ENCODE results near the gene NBEAL2.
A peak's percentile ranks its signal among the peaks of the same experiment; 100 is the strongest.

NBEAL2 gene

DNA sequence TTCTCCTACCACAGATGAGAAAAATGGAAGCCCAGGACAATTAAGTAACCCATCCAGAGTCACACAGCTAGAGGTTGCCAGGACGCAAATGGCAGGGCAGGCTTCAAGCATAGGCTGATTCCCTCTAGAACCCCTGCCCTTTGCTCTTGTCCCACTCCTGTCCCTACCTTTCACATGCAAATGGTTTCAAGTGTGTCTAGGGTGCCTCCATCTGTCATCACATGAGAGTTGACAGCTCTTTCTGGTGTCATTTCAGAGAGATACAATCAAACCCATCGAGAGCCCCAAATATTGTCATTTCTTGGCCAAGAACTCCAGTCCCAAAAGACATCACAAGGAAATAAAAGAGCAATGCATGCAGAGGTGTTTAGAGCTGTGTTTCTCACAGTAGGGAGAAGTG is 26.7 kb upstream of the NBEAL2 start:
- no peaks in the 10 kb centered on the region for H3K36me3 ChIP-seq (ENCODE audit: control insufficient read depth, insufficient read depth, low read length)
- no peak overlapping the region for H3K4me3 ChIP-seq (ENCODE audit: insufficient read depth, low read depth, low read length, poor library complexity, severe bottlenecking)
- H3K4me1 ChIP-seq (ENCODE audit: control insufficient read depth, insufficient read depth, low read length, poor library complexity, severe bottlenecking) = peaks cover 79% of the 10 kb centered on the region
- H3K27me3 ChIP-seq (replicated peaks; ENCODE audit: control insufficient read depth, insufficient read depth, low read length, poor library complexity, severe bottlenecking) = no peaks in the 10 kb centered on the region
- DNase-seq = no peak
- H3K27ac ChIP-seq (ENCODE audit: insufficient read depth, low read length, poor library complexity, severe bottlenecking) = peak overlapping the region; percentile 56
- no peaks in the 10 kb centered on the region for H3K9me3 ChIP-seq (ENCODE audit: control insufficient read depth, low read length)

DNA sequence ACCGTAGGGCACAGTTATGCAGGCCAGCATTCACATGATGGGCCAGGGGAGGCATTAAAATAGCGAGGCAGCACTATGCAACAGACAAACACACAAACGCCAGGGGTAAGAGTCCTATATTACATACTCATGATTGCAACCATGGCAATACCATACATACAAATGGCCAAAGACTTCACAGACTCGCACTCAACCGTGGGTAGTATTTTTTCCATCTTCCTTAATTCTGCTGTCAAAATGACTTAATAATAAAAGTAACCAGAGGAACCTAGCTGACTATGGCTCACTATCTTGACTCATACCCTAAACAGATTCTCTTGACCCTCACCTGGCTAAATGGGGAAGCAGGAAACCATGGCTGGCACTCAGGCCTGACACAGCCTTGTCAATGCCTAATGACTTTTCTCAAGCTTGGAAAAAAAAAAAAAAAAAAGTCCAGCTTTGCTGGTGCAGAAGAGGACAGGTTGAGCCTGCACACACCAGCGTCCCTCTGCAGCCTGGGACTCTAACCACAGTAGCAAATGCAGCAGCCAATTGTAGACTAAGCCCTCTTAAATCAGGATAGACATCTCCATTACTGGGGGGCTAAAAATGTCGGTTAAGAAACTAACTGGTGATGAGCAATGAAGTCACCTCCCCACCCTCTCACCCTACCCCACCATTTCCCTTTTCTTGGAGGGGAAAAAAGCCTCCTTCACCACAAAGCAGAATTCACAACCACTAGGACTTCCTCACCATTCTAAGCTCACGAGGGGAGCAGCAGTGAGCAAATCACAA is 26.0 kb upstream of the NBEAL2 start:
- Histone ChIP-seq H3K9me3 (ENCODE audit: control insufficient read depth, low read length) (no peaks in the 10 kb centered on the region), H3K27ac (ENCODE audit: insufficient read depth, low read length, poor library complexity, severe bottlenecking) (peak overlapping the region; percentile 56), H3K27me3 (replicated peaks; ENCODE audit: control insufficient read depth, insufficient read depth, low read length, poor library complexity, severe bottlenecking) (no peaks in the 10 kb centered on the region), H3K4me3 (ENCODE audit: insufficient read depth, low read depth, low read length, poor library complexity, severe bottlenecking) (peak overlapping the region; percentile 20), H3K36me3 (ENCODE audit: control insufficient read depth, insufficient read depth, low read length) (no peaks in the 10 kb centered on the region), H3K4me1 (ENCODE audit: control insufficient read depth, insufficient read depth, low read length, poor library complexity, severe bottlenecking) (peaks cover 75% of the 10 kb centered on the region)
- DNase-seq = peak in 1 of 3 donors; percentile 10

DNA sequence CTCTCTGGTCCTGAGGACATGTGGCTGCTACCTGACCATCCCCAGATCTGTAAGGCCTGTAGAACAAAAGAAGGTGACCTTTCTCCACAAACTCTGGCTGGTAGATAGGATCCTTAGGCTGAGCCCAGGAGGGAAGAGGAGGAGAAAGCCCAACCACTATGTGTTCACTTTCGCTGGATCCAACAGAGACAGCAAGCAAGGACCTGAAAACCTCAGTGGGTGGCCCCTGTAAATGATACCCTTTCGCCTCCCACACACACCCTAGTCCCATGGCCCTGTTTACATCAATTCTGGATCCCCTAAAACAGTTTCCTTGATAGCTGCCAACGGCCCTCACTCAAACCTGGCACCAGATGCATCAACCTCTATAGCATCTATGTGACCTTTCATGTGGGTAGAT is 25.3 kb upstream of the NBEAL2 start:
- H3K27ac ChIP-seq (ENCODE audit: insufficient read depth, low read length, poor library complexity, severe bottlenecking) = peak overlapping the region; percentile 56
- no peaks in the 10 kb centered on the region for H3K27me3 ChIP-seq (replicated peaks; ENCODE audit: control insufficient read depth, insufficient read depth, low read length, poor library complexity, severe bottlenecking)
- H3K9me3 ChIP-seq (ENCODE audit: control insufficient read depth, low read length) = no peaks in the 10 kb centered on the region
- H3K4me3 ChIP-seq (ENCODE audit: insufficient read depth, low read depth, low read length, poor library complexity, severe bottlenecking) = peak overlapping the region; percentile 20
- H3K4me1 ChIP-seq (ENCODE audit: control insufficient read depth, insufficient read depth, low read length, poor library complexity, severe bottlenecking) = peaks cover 75% of the 10 kb centered on the region
- H3K36me3 ChIP-seq (ENCODE audit: control insufficient read depth, insufficient read depth, low read length) = no peaks in the 10 kb centered on the region
- no peak for DNase-seq

DNA sequence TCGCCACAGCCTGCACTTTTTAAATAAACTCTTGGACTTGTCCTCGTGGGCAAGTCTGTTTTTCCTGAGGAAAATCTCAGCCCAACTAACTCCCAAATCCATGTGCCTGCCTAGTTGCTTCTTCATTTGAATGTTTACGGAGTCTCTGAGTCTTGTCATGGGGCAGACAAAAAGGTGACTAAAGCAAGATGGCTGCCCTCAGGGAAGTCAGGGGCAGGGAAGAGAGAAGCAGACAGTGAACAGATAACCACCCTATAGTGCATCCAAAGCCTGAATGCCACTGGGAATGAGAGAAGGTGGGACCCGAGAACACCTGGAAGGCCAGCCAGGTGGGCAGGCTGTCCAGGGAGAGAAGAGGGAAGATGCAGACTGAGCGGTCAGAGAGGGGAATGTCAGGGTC is 24.3 kb upstream of the NBEAL2 start:
- peaks cover 76% of the 10 kb centered on the region for H3K4me1 ChIP-seq (ENCODE audit: control insufficient read depth, insufficient read depth, low read length, poor library complexity, severe bottlenecking)
- H3K9me3 ChIP-seq (ENCODE audit: control insufficient read depth, low read length) = no peaks in the 10 kb centered on the region
- no peaks in the 10 kb centered on the region for H3K27me3 ChIP-seq (replicated peaks; ENCODE audit: control insufficient read depth, insufficient read depth, low read length, poor library complexity, severe bottlenecking)
- no peak overlapping the region for H3K27ac ChIP-seq (ENCODE audit: insufficient read depth, low read length, poor library complexity, severe bottlenecking)
- no peaks in the 10 kb centered on the region for H3K36me3 ChIP-seq (ENCODE audit: control insufficient read depth, insufficient read depth, low read length)
- no peak for DNase-seq
- no peak overlapping the region for H3K4me3 ChIP-seq (ENCODE audit: insufficient read depth, low read depth, low read length, poor library complexity, severe bottlenecking)

DNA sequence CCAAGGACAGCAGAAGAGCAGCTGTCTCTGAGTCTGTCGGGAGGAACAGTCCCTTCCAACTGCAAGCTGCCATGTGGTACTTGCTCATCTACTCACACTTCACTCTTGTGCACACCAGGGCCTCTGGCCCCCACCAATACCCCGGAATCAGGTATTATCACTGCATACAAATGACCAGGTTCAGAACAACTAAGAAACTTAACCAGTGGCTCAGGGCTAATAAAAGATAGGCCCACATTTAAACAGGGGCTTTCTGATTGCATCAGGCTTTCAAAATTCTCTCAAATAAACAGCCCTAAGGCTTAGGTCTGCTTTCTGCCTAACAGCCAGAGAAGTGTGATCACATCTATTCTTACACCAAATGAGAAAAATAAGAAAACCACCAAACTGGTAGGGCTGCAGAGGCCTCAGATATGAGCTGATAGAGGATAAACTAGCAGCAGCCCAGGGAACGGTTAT is 23.6 kb upstream of the NBEAL2 start:
- Histone ChIP-seq H3K36me3 (ENCODE audit: control insufficient read depth, insufficient read depth, low read length) (no peaks in the 10 kb centered on the region), H3K9me3 (ENCODE audit: control insufficient read depth, low read length) (no peaks in the 10 kb centered on the region), H3K4me1 (ENCODE audit: control insufficient read depth, insufficient read depth, low read length, poor library complexity, severe bottlenecking) (peaks cover 75% of the 10 kb centered on the region), H3K4me3 (ENCODE audit: insufficient read depth, low read depth, low read length, poor library complexity, severe bottlenecking) (no peak overlapping the region), H3K27ac (ENCODE audit: insufficient read depth, low read length, poor library complexity, severe bottlenecking) (no peak overlapping the region), H3K27me3 (replicated peaks; ENCODE audit: control insufficient read depth, insufficient read depth, low read length, poor library complexity, severe bottlenecking) (no peaks in the 10 kb centered on the region)
- DNase-seq = no peak

DNA sequence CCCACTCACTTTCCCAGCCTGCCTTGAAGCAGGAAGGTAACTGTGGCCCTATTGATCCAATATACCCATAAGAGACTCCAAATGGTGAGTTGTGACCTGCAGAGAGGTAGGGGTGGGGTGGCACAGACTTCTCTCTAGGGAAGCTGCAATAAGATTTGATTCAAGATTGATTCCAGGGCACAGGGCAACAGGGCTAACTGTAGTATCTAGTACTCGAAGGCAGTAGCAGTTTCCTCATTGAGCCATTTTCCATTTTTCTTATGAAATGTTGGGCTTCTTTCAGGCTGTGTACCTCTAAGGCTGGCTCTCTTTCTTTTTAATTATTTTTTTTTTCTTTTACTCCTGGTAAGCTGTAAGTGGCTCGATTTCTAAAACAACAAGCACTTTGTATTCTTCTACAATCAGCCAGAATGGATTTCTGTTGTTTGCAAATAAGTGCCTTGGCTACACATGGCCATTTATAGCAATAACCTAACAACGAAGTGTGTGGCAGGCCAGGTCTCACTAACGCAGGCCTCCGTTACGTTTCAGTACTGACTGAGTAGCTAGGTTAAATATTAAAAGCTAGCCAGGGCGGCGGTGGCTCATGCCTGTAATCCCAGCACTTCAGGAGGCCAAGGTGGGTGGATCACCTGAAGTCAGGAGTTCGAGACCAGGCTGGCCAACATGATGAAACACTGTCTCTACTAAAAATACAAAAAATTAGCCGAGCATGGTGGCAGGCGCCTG is 22.2 kb upstream of the NBEAL2 start:
- Histone ChIP-seq H3K4me1 (ENCODE audit: control insufficient read depth, insufficient read depth, low read length, poor library complexity, severe bottlenecking) (peaks cover 71% of the 10 kb centered on the region), H3K36me3 (ENCODE audit: control insufficient read depth, insufficient read depth, low read length) (no peaks in the 10 kb centered on the region)

DNA sequence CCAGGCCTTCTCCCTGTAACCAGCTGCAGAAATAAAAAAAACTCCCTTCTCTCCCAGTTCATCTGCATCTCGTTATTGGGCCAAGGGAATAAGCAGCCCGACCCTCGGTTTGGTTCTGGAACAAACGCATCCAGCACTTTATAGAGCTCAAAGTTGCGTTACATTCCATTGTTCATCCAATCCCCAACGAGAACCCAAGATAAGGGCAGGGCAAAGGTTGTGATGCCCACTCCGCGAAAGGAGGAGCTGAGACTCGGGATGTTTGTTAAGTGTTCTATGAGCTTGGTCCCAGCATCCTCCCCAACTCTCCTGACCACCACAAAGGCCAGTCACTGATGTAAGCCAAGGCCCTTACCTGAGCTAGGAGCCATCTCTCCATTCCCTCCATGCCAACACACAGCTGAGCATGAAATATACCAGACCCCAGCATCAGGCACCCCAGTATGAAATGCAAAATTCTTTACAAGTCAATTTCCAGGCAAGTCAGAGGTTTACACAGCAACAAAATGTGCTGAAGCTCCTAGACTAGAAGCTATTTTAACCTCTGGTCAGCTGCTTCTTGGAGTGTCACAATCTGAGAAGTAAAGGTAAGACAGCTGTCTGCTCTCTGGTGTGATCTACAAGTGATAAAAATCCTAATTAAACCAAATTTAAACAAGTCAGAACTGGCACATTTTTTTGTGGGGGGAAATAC is 20.9 kb upstream of the NBEAL2 start:
- Histone ChIP-seq H3K4me1 (ENCODE audit: control insufficient read depth, insufficient read depth, low read length, poor library complexity, severe bottlenecking) (peaks cover 57% of the 10 kb centered on the region), H3K27ac (ENCODE audit: insufficient read depth, low read length, poor library complexity, severe bottlenecking) (peak overlapping the region; percentile 5), H3K4me3 (ENCODE audit: insufficient read depth, low read depth, low read length, poor library complexity, severe bottlenecking) (no peak overlapping the region), H3K36me3 (ENCODE audit: control insufficient read depth, insufficient read depth, low read length) (no peaks in the 10 kb centered on the region), H3K9me3 (ENCODE audit: control insufficient read depth, low read length) (no peaks in the 10 kb centered on the region), H3K27me3 (replicated peaks; ENCODE audit: control insufficient read depth, insufficient read depth, low read length, poor library complexity, severe bottlenecking) (no peaks in the 10 kb centered on the region)
- DNase-seq = no peak

More for the DNA sequence above, 22.2 kb upstream of the NBEAL2 start:
- Histone ChIP-seq H3K27me3 (replicated peaks; ENCODE audit: control insufficient read depth, insufficient read depth, low read length, poor library complexity, severe bottlenecking) (no peaks in the 10 kb centered on the region), H3K4me3 (ENCODE audit: insufficient read depth, low read depth, low read length, poor library complexity, severe bottlenecking) (no peak overlapping the region), H3K27ac (ENCODE audit: insufficient read depth, low read length, poor library complexity, severe bottlenecking) (no peak overlapping the region), H3K9me3 (ENCODE audit: control insufficient read depth, low read length) (no peaks in the 10 kb centered on the region)
- no peak for DNase-seq

DNA sequence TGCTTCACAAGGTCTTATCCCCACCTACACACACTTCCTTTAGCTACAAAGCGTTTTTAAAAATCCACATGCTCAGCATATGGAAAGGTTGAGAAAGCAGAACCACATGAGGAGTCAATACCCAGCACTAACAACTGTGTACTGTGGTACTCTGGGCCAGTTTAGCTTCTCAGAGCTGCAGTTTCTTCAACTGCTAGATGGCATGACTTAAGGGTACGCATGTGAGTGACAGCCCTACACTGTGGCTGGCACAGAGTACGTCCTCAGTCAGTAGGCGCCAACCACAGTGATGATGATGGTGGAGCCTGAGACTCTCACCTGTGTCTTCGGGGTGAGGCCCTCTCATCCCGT is 20.3 kb upstream of the NBEAL2 start:
- peaks cover 52% of the 10 kb centered on the region for H3K4me1 ChIP-seq (ENCODE audit: control insufficient read depth, insufficient read depth, low read length, poor library complexity, severe bottlenecking)
- H3K27ac ChIP-seq (ENCODE audit: insufficient read depth, low read length, poor library complexity, severe bottlenecking) = peak overlapping the region; percentile 5
- no peaks in the 10 kb centered on the region for H3K27me3 ChIP-seq (replicated peaks; ENCODE audit: control insufficient read depth, insufficient read depth, low read length, poor library complexity, severe bottlenecking)
- H3K4me3 ChIP-seq (ENCODE audit: insufficient read depth, low read depth, low read length, poor library complexity, severe bottlenecking) = no peak overlapping the region
- peak in 1 of 3 donors; percentile 20 for DNase-seq
- no peaks in the 10 kb centered on the region for H3K9me3 ChIP-seq (ENCODE audit: control insufficient read depth, low read length)
- H3K36me3 ChIP-seq (ENCODE audit: control insufficient read depth, insufficient read depth, low read length) = no peaks in the 10 kb centered on the region

DNA sequence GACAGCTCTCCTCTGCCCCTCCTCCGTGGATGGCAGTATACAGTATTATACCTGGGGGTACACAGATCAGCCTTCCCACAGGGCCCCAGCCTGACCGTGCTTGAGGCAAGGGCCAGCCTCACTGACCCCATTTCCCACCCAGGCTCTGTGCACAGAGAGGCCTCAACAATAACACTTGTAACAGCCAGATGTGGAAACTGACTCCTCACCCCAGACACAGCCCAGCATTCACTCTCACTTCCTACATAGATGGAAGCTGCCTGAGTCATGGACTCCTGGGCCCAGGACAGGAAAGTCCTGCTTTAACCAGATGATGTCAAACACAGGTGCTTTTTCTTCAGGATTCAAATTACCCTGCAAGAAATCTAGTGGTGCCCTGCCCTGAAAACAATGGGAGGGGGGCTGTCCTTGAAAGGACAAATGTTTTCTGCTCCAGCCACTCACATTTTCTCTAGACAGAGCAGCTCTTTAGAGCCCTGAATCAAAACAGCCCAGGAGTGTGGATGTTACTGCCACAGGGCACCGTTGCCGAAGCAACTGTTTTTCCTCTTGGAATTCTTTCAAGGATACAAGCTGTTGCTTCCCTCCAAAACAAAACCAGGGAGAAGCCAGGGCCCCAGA is 19.3 kb upstream of the NBEAL2 start:
- Histone ChIP-seq H3K36me3 (ENCODE audit: control insufficient read depth, insufficient read depth, low read length) (no peaks in the 10 kb centered on the region), H3K27me3 (replicated peaks; ENCODE audit: control insufficient read depth, insufficient read depth, low read length, poor library complexity, severe bottlenecking) (no peaks in the 10 kb centered on the region), H3K9me3 (ENCODE audit: control insufficient read depth, low read length) (no peaks in the 10 kb centered on the region), H3K27ac (ENCODE audit: insufficient read depth, low read length, poor library complexity, severe bottlenecking) (no peak overlapping the region), H3K4me1 (ENCODE audit: control insufficient read depth, insufficient read depth, low read length, poor library complexity, severe bottlenecking) (peaks cover 44% of the 10 kb centered on the region), H3K4me3 (ENCODE audit: insufficient read depth, low read depth, low read length, poor library complexity, severe bottlenecking) (no peak overlapping the region)
- no peak for DNase-seq

Data from effector memory CD4-positive, alpha-beta T cell (primary cell).